BLaER1 (cell line): ENCODE measurements around the gene TGM2.
A peak's percentile ranks its signal among the peaks of the same experiment; 100 is the strongest.

ENCODE experiments used
- H3K27ac ChIP-seq: shearing (Covaris generic); formaldehyde crosslinking; 2 replicates; pipeline ENCODE4 v1.8.1; 2022
- H3K27me3 ChIP-seq: shearing (Covaris generic); formaldehyde crosslinking; 2 replicates; pipeline ENCODE4 v1.8.1; 2022
- H3K36me3 ChIP-seq: shearing (Covaris generic); formaldehyde crosslinking; 2 replicates; pipeline ENCODE4 v1.8.1; 2022
- H3K4me1 ChIP-seq: shearing (Covaris generic); formaldehyde crosslinking; 2 replicates; pipeline ENCODE4 v1.8.1; 2022
- H3K4me2 ChIP-seq: shearing (Covaris generic); formaldehyde crosslinking; 2 replicates; pipeline ENCODE4 v1.8.1; 2022
- H3K4me3 ChIP-seq: shearing (Covaris generic); formaldehyde crosslinking; 2 replicates; pipeline ENCODE4 v1.8.1; 2022
- H3K9ac ChIP-seq: shearing (Covaris generic); formaldehyde crosslinking; 2 replicates; pipeline ENCODE4 v1.8.1; 2022
- H3K9me3 ChIP-seq: shearing (Covaris generic); formaldehyde crosslinking; 2 replicates; pipeline ENCODE4 v1.8.1; 2022
- H4K20me1 ChIP-seq: shearing (Covaris generic); formaldehyde crosslinking; 2 replicates; pipeline ENCODE4 v1.8.1; 2022
- Cebpa-rat ChIP-seq: shearing (Covaris generic); IDR thresholded peaks from 2 replicates; pipeline ENCODE4 v1.8.1; 2022

The TGM2 gene

GRCh38 chr20:38199501-38200390, 34.7 kb upstream of the TGM2 start:
- no peak overlapping the region for H3K4me2 ChIP-seq
- no peaks in the 10 kb centered on the region for H3K9me3 ChIP-seq
- no peaks in the 10 kb centered on the region for H3K36me3 ChIP-seq
- H3K4me3 ChIP-seq, result no peak overlapping the region
- TF ChIP-seq Cebpa-rat, result no peak
- H3K4me1 ChIP-seq, result peaks cover 22% of the 10 kb centered on the region
- H4K20me1 ChIP-seq, result no peaks in the 10 kb centered on the region
- H3K27me3 ChIP-seq, result no peaks in the 10 kb centered on the region
- no peak overlapping the region for H3K27ac ChIP-seq
- no peak overlapping the region for H3K9ac ChIP-seq

GRCh38 chr20:38198238-38198861, 33.3 kb upstream of the TGM2 start:
- no peak for TF ChIP-seq Cebpa-rat
- no peak overlapping the region for H3K27ac ChIP-seq

GRCh38 chr20:38197619-38198018, 32.5 kb upstream of the TGM2 start:
- no peak overlapping the region for H3K9ac ChIP-seq
- H3K27me3 ChIP-seq, result no peaks in the 10 kb centered on the region
- H4K20me1 ChIP-seq, result no peaks in the 10 kb centered on the region
- H3K9me3 ChIP-seq, result no peaks in the 10 kb centered on the region
- no peak for TF ChIP-seq Cebpa-rat
- H3K4me2 ChIP-seq, result peak overlapping the region; percentile 3; the same call in 1 of the 2 replicates
- no peaks in the 10 kb centered on the region for H3K36me3 ChIP-seq
- peaks cover 22% of the 10 kb centered on the region for H3K4me1 ChIP-seq
- no peak overlapping the region for H3K4me3 ChIP-seq
- H3K27ac ChIP-seq, result no peak overlapping the region

More at GRCh38 chr20:38198238-38198861, 33.3 kb upstream of the TGM2 start:
- Histone ChIP-seq H3K36me3 (no peaks in the 10 kb centered on the region), H3K9ac (no peak overlapping the region), H3K4me3 (no peak overlapping the region), H3K9me3 (no peaks in the 10 kb centered on the region), H3K4me2 (0 out of 2 replicates have a peak overlapping the region, but pooled peaks have one; percentile 3), H3K27me3 (no peaks in the 10 kb centered on the region), H4K20me1 (no peaks in the 10 kb centered on the region), H3K4me1 (peaks cover 22% of the 10 kb centered on the region)

- no peak for TF ChIP-seq Cebpa-rat
- peaks cover 22% of the 10 kb centered on the region for H3K4me1 ChIP-seq
- H3K27ac ChIP-seq, result no peak overlapping the region
- H3K27me3 ChIP-seq, result no peaks in the 10 kb centered on the region
- no peak overlapping the region for H3K9ac ChIP-seq
- H3K4me3 ChIP-seq, result no peak overlapping the region
- no peaks in the 10 kb centered on the region for H3K9me3 ChIP-seq
- H4K20me1 ChIP-seq, result no peaks in the 10 kb centered on the region
- H3K36me3 ChIP-seq, result no peaks in the 10 kb centered on the region
- H3K4me2 ChIP-seq, result 0 out of 2 replicates have a peak overlapping the region, but pooled peaks have one; percentile 3
Observed at GRCh38 chr20:38197217-38197616, 32.1 kb upstream of the TGM2 start.

- TF ChIP-seq Cebpa-rat, result no peak
- H3K27me3 ChIP-seq, result no peaks in the 10 kb centered on the region
- no peaks in the 10 kb centered on the region for H4K20me1 ChIP-seq
Observed at GRCh38 chr20:38196592-38196991, 31.5 kb upstream of the TGM2 start.

GRCh38 chr20:38196076-38196475, 31.0 kb upstream of the TGM2 start:
- no peak overlapping the region for H3K27ac ChIP-seq
- no peaks in the 10 kb centered on the region for H3K36me3 ChIP-seq
- no peak overlapping the region for H3K4me3 ChIP-seq
- H3K9me3 ChIP-seq, result no peaks in the 10 kb centered on the region
- TF ChIP-seq Cebpa-rat, result no peak
- H3K4me1 ChIP-seq, result peaks cover 22% of the 10 kb centered on the region
- H3K9ac ChIP-seq, result no peak overlapping the region
- H3K27me3 ChIP-seq, result no peaks in the 10 kb centered on the region
- H4K20me1 ChIP-seq, result no peaks in the 10 kb centered on the region
- 0 out of 2 replicates have a peak overlapping the region, but pooled peaks have one; percentile 13 for H3K4me2 ChIP-seq

More at GRCh38 chr20:38196592-38196991, 31.5 kb upstream of the TGM2 start:
- Histone ChIP-seq H3K27ac (no peak overlapping the region), H3K36me3 (no peaks in the 10 kb centered on the region), H3K9ac (no peak overlapping the region), H3K4me1 (peaks cover 22% of the 10 kb centered on the region), H3K4me2 (0 out of 2 replicates have a peak overlapping the region, but pooled peaks have one; percentile 13), H3K9me3 (no peaks in the 10 kb centered on the region), H3K4me3 (no peak overlapping the region)

- no peaks in the 10 kb centered on the region for H4K20me1 ChIP-seq
- no peaks in the 10 kb centered on the region for H3K36me3 ChIP-seq
- no peaks in the 10 kb centered on the region for H3K27me3 ChIP-seq
- H3K9ac ChIP-seq, result no peak overlapping the region
- H3K4me2 ChIP-seq, result no peak overlapping the region
- no peak overlapping the region for H3K27ac ChIP-seq
- no peak overlapping the region for H3K4me3 ChIP-seq
- peaks cover 22% of the 10 kb centered on the region for H3K4me1 ChIP-seq
- TF ChIP-seq Cebpa-rat, result no peak
- no peaks in the 10 kb centered on the region for H3K9me3 ChIP-seq
Observed at GRCh38 chr20:38195521-38195920, 30.5 kb upstream of the TGM2 start.

GRCh38 chr20:38194971-38195504, 30.0 kb upstream of the TGM2 start:
- Histone ChIP-seq H3K9me3 (no peaks in the 10 kb centered on the region), H3K9ac (no peak overlapping the region), H3K27ac (no peak overlapping the region), H3K4me2 (no peak overlapping the region), H3K27me3 (no peaks in the 10 kb centered on the region), H3K4me3 (no peak overlapping the region), H3K36me3 (no peaks in the 10 kb centered on the region), H4K20me1 (no peaks in the 10 kb centered on the region), H3K4me1 (peaks cover 22% of the 10 kb centered on the region)
- TF ChIP-seq Cebpa-rat, result no peak

- Histone ChIP-seq H3K36me3 (no peaks in the 10 kb centered on the region), H3K9ac (no peak overlapping the region), H4K20me1 (no peaks in the 10 kb centered on the region), H3K27ac (no peak overlapping the region), H3K4me1 (peaks cover 22% of the 10 kb centered on the region), H3K9me3 (no peaks in the 10 kb centered on the region), H3K27me3 (no peaks in the 10 kb centered on the region), H3K4me3 (no peak overlapping the region), H3K4me2 (no peak overlapping the region)
- no peak for TF ChIP-seq Cebpa-rat
Observed at GRCh38 chr20:38193586-38194105, 28.6 kb upstream of the TGM2 start.
